Endothelial cell (in vitro differentiated cells): ENCODE measurements around the gene MBLAC1. TPM values are rescaled to one million over a fixed set of nuclear protein-coding genes. Genes with fewer than 3 reads are reported as not detected.

Source experiments
- DNase-seq: peaks from one replicate; pipeline ENCODE4 v3.0.0; 2021; ENCODE audit warnings: low spot score
- H3K27ac Mint-ChIP-seq: one replicate; pipeline ENCODE4 v1.8.0; 2021; ENCODE audit warnings: mixed read lengths, inconsistent platforms; ENCODE audit not compliant: unreplicated experiment
- H3K27me3 Mint-ChIP-seq: one replicate; pipeline ENCODE4 v1.8.0; 2021; ENCODE audit warnings: mild to moderate bottlenecking, moderate library complexity, mixed read lengths, inconsistent platforms; ENCODE audit not compliant: unreplicated experiment
- H3K36me3 Mint-ChIP-seq: one replicate; pipeline ENCODE4 v1.8.0; 2021; ENCODE audit warnings: mild to moderate bottlenecking, low read depth, mixed read lengths, inconsistent platforms; ENCODE audit not compliant: unreplicated experiment
- H3K4me1 Mint-ChIP-seq: one replicate; pipeline ENCODE4 v1.8.0; 2021; ENCODE audit warnings: mild to moderate bottlenecking, mixed read lengths, inconsistent platforms; ENCODE audit not compliant: unreplicated experiment
- H3K4me3 Mint-ChIP-seq: one replicate; pipeline ENCODE4 v1.8.0; 2021; ENCODE audit warnings: mild to moderate bottlenecking, mixed read lengths, inconsistent platforms; ENCODE audit not compliant: unreplicated experiment
- H3K9me3 Mint-ChIP-seq: one replicate; pipeline ENCODE4 v1.8.0; 2021; ENCODE audit warnings: mixed read lengths, inconsistent platforms; ENCODE audit not compliant: unreplicated experiment
- total RNA-seq: library from RNA; stranded (reverse); fragmentation: NEBNext Ultra II Directional; extraction: Animal tissue kit (Norgen Biotek cat#: 25700); gene quantifications from one replicate; pipeline ENCODE4 v1.2.1, GENCODE V29; 2021; ENCODE audit not compliant: unreplicated experiment
- TF ChIP-seq, protein P1 (sequence below): fragments of 200-600 bp; sonication (generic); IDR thresholded peaks from one replicate; pipeline ENCODE4 v1.5.0; 2021; ENCODE audit warnings: antibody characterized with exemption; ENCODE audit not compliant: unreplicated experiment

The MBLAC1 gene
- total RNA-seq, 1 donor from 2014 or later, result 1.6 TPM

DNA sequence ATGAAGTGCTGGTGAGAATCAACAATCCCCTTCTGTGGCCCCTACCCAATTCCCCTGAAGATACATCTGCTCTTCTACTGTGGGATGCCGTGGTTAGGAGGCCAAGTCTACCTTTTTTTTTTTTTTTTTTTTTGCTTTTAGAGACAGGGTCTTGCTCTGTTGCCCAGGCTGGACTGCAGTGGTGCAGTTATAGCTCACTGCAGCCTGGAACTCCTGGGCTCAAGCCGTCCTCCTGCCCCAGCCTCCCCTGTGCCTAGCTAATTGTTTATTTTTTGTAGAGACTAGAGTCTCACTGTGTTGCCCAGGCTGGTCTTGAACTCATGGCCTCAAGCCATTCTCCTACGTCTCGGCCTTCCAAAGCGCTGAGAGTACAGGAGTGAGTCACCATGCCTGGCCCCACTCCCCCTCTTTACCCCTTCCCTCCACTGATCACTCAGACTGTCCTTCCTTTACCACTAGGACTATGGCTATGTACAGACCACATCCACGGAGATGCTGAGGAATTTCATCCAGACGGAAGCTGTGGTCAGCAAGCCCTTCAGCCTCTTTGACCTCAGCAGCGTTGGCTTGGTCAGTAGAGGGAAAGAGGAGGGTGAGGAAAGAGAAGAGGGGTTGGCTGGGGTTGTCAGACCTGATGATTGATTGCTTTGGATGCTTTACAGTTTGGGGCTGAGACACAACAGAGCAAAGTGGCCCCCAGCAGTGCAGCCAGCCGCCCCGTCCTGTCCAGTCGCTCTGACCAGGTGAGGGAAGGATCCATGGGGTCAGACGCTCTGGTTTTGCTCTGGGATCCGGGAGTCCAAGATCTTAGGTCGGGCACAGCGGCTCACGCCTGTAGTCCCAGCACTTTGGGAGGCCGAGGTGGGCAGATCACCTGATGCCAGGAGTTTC is 23.6 kb upstream of the MBLAC1 start:
- H3K36me3 Mint-ChIP-seq, result peaks cover 35% of the 10 kb centered on the region
- TF ChIP-seq, protein P1, sequence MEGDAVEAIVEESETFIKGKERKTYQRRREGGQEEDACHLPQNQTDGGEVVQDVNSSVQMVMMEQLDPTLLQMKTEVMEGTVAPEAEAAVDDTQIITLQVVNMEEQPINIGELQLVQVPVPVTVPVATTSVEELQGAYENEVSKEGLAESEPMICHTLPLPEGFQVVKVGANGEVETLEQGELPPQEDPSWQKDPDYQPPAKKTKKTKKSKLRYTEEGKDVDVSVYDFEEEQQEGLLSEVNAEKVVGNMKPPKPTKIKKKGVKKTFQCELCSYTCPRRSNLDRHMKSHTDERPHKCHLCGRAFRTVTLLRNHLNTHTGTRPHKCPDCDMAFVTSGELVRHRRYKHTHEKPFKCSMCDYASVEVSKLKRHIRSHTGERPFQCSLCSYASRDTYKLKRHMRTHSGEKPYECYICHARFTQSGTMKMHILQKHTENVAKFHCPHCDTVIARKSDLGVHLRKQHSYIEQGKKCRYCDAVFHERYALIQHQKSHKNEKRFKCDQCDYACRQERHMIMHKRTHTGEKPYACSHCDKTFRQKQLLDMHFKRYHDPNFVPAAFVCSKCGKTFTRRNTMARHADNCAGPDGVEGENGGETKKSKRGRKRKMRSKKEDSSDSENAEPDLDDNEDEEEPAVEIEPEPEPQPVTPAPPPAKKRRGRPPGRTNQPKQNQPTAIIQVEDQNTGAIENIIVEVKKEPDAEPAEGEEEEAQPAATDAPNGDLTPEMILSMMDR, result no peak
- no peaks in the 10 kb centered on the region for H3K9me3 Mint-ChIP-seq
- peaks cover 33% of the 10 kb centered on the region for H3K4me1 Mint-ChIP-seq
- H3K27me3 Mint-ChIP-seq, result peaks cover 39% of the 10 kb centered on the region
- peak overlapping the region; percentile 94 for H3K4me3 Mint-ChIP-seq
- no peak for DNase-seq
- peak overlapping the region; percentile 81 for H3K27ac Mint-ChIP-seq

DNA sequence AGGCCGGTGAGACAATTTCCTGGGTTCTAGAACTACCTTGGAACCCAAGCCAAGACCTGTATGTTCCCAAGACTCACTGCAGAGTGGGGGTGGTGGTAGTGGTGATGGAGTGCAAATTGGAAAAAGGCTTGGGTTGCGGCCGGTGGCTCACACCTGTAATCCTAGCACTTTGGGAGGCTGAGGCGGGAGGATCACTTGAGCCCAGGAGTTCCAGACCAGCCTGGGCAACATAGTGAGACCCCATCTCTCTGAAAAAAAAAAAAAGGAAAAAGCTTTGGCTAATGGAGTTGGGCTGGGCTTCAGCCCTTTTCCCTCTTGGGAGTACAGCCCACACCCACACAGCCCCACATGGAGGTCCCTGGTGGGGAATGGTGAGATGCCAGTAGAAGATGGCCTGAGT is 21.2 kb upstream of the MBLAC1 start:
- no peak overlapping the region for H3K4me3 Mint-ChIP-seq
- peaks cover 26% of the 10 kb centered on the region for H3K36me3 Mint-ChIP-seq
- H3K9me3 Mint-ChIP-seq, result no peaks in the 10 kb centered on the region
- peaks cover 12% of the 10 kb centered on the region for H3K4me1 Mint-ChIP-seq
- peaks cover 21% of the 10 kb centered on the region for H3K27me3 Mint-ChIP-seq
- no peak overlapping the region for H3K27ac Mint-ChIP-seq
- DNase-seq, result no peak
- TF ChIP-seq, protein P1, result no peak

DNA sequence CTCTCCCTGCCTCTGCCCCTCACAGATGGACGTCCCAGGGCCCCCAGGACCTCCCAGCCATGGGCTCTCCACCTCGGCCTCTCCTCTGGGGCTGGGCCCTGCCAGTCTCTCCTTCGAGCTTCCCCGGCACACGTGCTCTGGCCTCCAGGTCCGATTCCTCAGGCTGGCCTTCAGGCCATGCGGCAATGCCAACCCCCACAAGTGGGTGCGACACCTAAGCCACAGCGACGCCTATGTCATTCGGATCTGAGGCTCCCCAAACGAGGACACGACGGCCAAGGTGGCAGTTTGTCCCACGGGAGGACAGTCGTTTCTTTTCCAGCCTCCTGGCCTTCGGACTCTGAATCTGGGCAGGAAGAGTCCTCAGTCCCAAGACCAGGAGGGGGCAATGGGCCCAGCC is 20.1 kb upstream of the MBLAC1 start:
- H3K27me3 Mint-ChIP-seq, result peaks cover 14% of the 10 kb centered on the region
- no peaks in the 10 kb centered on the region for H3K9me3 Mint-ChIP-seq
- H3K27ac Mint-ChIP-seq, result no peak overlapping the region
- TF ChIP-seq, protein P1, result no peak
- peaks cover 31% of the 10 kb centered on the region for H3K36me3 Mint-ChIP-seq
- no peak overlapping the region for H3K4me3 Mint-ChIP-seq
- peaks cover 7% of the 10 kb centered on the region for H3K4me1 Mint-ChIP-seq
- DNase-seq, result no peak

DNA sequence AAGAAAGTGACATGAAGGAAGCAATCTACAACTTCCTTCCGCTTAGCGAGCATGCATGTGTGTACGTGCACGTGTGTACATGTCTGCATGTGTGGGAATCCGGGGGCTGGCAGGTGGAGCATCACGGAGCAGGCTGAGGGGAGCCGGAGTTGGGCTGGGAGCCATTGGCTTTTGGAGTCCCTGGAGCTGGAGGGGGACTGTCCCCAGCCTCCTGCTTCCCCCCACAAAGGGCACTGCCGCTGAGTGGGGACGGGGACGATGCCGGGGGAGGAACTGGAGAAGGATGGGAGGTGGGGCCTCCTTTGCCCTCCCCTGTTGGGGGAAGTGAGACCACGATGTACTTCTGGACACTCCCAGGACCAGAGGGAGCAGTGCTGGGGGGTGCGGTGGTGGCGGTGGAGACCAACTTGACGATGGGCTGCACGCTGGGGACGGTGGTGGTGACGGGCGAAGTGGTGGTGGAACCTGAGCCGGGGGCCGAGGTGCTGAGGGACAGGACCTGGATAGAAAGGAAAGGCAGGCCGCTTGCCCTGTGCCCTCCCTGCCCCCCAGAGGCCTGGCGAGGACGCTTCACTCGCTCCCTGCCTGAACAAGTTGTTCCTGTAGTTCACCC is 19.5 kb upstream of the MBLAC1 start:
- H3K9me3 Mint-ChIP-seq, result no peaks in the 10 kb centered on the region
- no peak for DNase-seq
- TF ChIP-seq, protein P1, result no peak
- H3K36me3 Mint-ChIP-seq, result peaks cover 34% of the 10 kb centered on the region
- peak overlapping the region; percentile 68 for H3K4me3 Mint-ChIP-seq
- no peak overlapping the region for H3K27ac Mint-ChIP-seq
- peaks cover 6% of the 10 kb centered on the region for H3K4me1 Mint-ChIP-seq
- peaks cover 9% of the 10 kb centered on the region for H3K27me3 Mint-ChIP-seq

DNA sequence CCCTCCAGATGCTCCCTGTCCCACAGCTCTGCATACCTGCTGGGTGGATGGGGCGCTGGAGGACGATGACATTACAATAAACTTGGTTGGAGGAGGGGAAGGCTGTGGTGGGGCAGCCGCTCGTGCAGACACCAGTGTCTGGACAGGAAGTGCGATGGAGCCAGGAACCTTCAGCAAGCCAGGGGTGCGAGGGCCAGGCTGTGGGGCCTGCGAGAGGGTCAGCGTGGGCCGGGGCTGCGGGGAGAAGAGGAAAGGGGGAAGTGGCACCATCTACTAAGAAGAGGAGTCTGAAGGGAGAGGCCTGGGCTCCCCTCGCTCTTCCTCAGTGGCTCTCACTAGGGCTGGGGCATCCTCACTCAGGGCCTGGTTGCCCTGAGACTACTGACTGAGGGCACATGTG is 18.9 kb upstream of the MBLAC1 start:
- Mint-ChIP-seq H3K9me3 (no peaks in the 10 kb centered on the region), H3K36me3 (peaks cover 39% of the 10 kb centered on the region), H3K4me3 (no peak overlapping the region), H3K4me1 (peaks cover 2% of the 10 kb centered on the region), H3K27ac (no peak overlapping the region), H3K27me3 (peaks cover 9% of the 10 kb centered on the region)
- no peak for DNase-seq
- TF ChIP-seq, protein P1, result no peak
